ENCODE results near the gene MS4A4A.

MS4A4A gene

DNA sequence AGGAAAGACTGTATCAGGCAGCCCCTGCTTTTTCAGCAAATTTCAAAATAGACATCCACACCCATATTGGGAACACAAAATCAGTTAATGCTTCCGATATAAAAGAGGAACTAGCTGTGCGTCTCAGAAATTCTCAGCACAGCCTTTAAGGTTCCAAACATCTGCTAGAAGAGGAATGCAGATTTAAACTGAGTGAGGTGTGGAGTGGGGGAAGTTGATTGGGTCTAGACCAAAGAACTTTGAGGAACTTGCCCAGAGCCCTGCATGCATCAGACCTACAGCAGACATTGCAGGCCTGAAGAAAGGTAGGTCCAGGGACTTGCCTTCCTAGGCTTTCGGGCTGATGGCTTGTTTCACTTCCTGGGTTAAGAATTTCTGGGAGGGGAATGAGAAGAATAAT, at the start of gene MS4A4A:
TSS of gene MS4A4A (plus strand) at position 255 of the 400 bp plus-strand sequence. CDS start at position 265, 10 bp downstream.
- no peak within 1 kb of the TSS for H3K4me3 ChIP-seq (ENCODE audit: low read depth, low read length)
- TF ChIP-seq, protein P1, sequence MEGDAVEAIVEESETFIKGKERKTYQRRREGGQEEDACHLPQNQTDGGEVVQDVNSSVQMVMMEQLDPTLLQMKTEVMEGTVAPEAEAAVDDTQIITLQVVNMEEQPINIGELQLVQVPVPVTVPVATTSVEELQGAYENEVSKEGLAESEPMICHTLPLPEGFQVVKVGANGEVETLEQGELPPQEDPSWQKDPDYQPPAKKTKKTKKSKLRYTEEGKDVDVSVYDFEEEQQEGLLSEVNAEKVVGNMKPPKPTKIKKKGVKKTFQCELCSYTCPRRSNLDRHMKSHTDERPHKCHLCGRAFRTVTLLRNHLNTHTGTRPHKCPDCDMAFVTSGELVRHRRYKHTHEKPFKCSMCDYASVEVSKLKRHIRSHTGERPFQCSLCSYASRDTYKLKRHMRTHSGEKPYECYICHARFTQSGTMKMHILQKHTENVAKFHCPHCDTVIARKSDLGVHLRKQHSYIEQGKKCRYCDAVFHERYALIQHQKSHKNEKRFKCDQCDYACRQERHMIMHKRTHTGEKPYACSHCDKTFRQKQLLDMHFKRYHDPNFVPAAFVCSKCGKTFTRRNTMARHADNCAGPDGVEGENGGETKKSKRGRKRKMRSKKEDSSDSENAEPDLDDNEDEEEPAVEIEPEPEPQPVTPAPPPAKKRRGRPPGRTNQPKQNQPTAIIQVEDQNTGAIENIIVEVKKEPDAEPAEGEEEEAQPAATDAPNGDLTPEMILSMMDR (IDR thresholded peaks at IDR 0.05; ENCODE audit: low read depth, low read length, missing control alignments) = no peak
- no peak for DNase-seq (ENCODE audit: low read depth)

DNA sequence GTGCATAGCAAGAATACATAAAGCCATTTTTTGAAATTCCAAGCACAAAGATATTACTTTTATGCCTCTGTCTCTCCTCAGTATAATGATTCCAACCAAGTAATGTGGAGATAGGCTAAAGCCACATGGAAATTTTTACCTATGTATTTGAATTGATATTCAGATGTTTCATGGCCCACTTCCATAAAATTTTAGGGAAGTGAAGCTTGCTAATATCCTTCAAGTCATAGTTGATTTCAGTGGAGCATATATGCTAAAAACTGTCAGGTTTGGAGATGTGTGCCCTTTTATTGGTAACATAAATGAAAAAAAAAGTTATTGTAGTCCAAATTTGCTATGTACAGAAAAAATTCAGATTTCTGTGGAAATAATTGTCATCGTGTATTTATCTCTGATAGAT, 49.8 kb upstream of the MS4A4A start:
- TF ChIP-seq, protein P1 (IDR thresholded peaks at IDR 0.05; ENCODE audit: low read depth, low read length, missing control alignments) = no peak
- DNase-seq (ENCODE audit: low read depth) = no peak
- H3K4me3 ChIP-seq (ENCODE audit: low read depth, low read length) = no peak overlapping the region

DNA sequence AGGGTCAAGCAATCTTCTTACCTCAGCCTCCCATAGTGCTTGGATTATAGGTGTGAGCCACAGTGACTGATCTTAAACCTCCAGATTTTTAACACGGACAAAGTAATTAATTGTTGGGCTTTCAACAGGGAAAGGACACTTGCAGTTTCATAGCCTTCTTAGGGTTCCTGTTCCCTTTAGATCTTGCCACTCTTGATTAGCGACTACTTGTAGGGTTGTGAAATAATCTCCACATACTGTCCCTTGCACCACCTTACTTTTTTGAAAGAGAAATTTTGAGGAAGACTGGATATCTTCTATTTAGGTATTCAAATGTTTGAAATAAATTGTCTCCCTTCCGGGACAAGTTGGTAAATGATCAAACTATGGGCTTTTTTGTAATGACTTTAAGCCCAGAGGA, 45.1 kb upstream of the MS4A4A start:
- no peak overlapping the region for H3K4me3 ChIP-seq (ENCODE audit: low read depth, low read length)
- TF ChIP-seq, protein P1 (IDR thresholded peaks at IDR 0.05; ENCODE audit: low read depth, low read length, missing control alignments) = no peak
- no peak for DNase-seq (ENCODE audit: low read depth)

DNA sequence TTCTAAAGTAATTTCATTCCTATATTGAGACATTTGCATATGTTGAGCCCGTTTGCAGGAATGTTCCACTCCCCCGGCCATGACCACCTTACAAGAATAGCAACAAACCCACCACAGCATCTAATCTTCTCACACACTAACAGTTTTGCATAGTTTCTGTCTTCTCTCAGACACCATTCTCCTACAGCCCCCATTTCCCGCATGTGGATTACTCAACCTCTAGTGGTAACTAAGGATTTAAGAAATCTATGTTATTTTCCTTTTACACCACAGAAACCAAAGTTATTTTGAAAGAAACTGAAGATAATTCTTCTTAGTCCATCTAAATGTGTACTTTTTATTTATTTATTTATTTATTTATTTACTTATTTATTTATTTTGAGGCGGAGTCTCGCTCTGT, 39.8 kb upstream of the MS4A4A start:
- DNase-seq (ENCODE audit: low read depth) = no peak
- no peak overlapping the region for H3K4me3 ChIP-seq (ENCODE audit: low read depth, low read length)
- TF ChIP-seq, protein P1 (IDR thresholded peaks at IDR 0.05; ENCODE audit: low read depth, low read length, missing control alignments) = no peak

DNA sequence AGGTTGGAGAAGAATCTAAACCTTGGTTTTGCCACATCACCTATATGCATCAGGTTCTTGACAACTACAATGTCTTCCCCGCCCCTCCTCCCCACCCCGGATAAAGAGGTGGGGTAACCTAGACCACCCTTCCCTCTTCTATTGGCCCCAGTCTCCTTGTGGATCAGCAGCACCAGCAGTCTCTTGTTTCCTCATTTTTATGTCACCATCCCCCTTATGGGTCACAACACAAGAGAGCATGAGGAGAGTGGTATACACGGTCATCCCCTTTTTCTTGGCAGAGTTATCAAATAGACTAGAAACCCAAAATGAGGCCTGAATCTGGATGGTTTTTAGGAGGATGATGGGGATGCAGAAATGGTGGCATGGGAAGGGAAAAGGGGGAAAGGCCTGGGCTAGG, 38.7 kb upstream of the MS4A4A start:
- no peak for DNase-seq (ENCODE audit: low read depth)
- TF ChIP-seq, protein P1 (IDR thresholded peaks at IDR 0.05; ENCODE audit: low read depth, low read length, missing control alignments) = no peak
- no peak overlapping the region for H3K4me3 ChIP-seq (ENCODE audit: low read depth, low read length)

DNA sequence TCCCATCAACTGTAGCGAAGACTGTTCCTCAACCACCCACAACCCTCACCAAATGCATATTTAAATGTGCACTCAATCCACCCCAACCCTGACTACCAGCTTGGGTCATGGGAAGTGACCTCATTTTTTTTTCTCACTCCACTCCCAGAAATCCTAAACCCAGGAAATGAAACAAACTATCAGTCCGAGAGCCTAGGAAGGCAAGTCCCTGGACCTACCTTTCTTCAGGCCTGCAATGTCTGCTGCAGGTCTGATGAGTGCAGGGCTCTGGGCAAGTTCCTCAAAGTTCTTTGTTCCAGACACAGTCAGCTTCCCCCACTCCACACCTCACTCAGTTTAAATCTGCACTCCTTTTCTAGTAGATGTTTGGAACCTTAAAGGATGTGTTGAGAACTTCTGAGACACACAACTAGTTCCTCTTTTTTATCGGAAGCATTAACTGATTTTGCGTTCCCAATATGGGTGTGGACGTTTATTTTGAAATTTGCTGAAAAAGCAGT, 37.7 kb upstream of the MS4A4A start, which contains the start of gene MS4A4E:
TSS of gene MS4A4E (minus strand) at position 398 of the 500 bp plus-strand sequence. CDS start 13,082 bp downstream, outside the sequence.
- TF ChIP-seq, protein P1 (IDR thresholded peaks at IDR 0.05; ENCODE audit: low read depth, low read length, missing control alignments) = no peak
- no peak for DNase-seq (ENCODE audit: low read depth)
- H3K4me3 ChIP-seq (ENCODE audit: low read depth, low read length) = no peak within 1 kb of the TSS

Data from GM12864 (cell line).